Muscle of arm (tissue), 12 donors: ENCODE results near the gene ANKS1A. TPM values are rescaled to one million over a fixed set of nuclear protein-coding genes. Genes with fewer than 3 reads are reported as not detected.

Experiments
- DNase-seq: peaks from one replicate; pipeline ENCODE4 v3.0.0-alpha.2; 2013
- polyA plus RNA-seq, 12 donors: library from polyadenylated mRNA; unstranded; fragments of 120-200 nt; gene quantifications; one replicate each; pipeline ENCODE4 v1.2.1, GENCODE V29; 2013; ENCODE audit not compliant: insufficient read length in 12 of 12

ANKS1A gene
- polyA plus RNA-seq, 12 donors: 30.8 to 59.7 (median 40.6) TPM; not detected in 1

DNA sequence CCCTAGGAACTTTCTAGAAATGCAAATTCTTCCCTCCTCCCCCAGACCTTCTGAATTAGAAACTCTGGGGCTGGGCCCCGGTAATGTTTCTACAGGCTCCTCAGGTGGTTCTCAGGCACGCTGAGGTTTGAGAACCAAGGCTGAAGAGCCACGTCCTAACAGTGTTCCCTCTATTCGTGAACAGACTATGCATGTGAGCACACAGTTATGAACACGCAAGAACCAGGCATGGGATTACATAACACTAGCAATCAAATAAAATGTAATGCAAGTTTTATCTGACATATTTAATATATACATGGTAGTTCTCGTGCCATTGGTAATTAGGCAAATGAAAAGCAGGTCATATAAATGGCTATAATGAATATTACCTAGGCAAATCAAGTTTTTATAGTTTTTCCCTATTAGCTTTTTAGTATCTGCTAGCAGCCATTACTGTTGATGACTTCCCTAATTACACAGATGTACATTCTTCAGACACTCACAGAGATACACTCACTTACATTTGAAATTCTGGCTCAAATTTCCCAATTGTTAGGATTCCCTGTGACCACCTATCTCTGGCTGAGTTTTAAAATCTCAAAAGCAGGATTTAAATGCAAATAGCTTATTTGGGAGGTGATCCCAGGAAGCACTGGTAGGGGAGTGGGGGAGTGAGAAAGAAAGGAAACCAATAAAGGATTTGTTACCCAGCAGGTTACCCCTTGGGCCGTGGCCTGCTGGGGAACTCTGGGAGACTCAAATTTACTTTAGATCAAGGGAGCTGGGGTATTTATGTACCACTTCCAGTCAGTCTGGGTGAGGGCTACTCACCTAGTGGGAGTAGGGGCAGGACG is 148.0 kb downstream of the ANKS1A start:
- no peak for DNase-seq

DNA sequence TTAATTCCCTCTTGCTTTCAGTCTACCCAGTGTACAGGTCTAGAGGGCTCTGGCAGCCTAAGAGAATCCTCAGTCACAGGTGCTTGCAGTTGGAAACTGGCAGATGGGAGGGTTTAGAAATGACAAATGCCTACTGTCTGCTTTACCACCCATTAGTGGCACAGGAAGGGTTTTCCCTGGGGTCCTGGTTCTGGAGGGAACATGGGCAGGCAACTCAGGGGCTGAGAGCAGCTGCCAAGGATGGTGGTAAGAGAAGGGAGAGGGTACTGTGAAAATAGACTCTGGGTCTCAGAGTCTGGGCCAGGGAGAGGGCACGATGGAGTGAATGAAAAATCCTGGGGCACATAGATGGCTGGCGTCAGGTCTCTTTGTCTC is 148.6 kb downstream of the ANKS1A start:
- no peak for DNase-seq

DNA sequence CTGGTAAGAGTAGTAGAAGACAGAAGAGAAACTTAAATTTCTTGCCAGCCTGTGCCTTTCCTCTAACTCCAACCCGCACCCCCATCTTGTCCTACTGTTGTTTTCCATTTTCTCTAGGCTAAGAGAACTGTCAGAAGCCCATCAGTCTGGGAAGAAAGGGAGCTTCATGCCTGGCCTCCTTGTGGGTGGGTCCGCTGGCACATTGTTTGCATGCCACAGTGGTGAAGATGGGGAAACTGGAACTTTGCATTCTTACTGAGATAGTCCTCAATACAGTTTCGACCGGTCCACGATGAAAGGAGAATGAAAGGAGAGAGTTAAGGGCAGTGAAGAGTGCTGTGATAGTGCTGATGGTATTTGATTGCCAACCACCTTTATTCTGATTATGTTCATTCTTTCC is 149.0 kb downstream of the ANKS1A start:
- DNase-seq: no peak

DNA sequence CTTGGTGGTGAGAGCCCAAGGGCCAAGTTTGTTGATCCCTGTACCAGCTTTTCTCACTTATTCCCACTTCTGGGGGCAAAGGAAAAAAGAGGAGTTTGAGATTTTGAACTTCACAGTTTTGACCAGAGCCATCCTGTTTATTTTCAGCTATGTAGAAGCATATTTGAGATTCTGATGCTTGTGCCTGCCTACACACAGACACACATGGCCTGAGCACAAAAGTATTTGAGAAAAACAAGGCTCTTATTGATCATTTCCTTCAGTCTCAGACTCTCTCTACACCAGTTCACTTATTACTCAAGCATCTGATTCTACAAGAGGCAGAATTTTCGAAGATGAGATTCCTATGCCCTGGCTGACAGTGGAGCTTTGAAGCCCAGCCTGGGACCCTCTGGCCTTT is 151.3 kb downstream of the ANKS1A start:
- no peak for DNase-seq

DNA sequence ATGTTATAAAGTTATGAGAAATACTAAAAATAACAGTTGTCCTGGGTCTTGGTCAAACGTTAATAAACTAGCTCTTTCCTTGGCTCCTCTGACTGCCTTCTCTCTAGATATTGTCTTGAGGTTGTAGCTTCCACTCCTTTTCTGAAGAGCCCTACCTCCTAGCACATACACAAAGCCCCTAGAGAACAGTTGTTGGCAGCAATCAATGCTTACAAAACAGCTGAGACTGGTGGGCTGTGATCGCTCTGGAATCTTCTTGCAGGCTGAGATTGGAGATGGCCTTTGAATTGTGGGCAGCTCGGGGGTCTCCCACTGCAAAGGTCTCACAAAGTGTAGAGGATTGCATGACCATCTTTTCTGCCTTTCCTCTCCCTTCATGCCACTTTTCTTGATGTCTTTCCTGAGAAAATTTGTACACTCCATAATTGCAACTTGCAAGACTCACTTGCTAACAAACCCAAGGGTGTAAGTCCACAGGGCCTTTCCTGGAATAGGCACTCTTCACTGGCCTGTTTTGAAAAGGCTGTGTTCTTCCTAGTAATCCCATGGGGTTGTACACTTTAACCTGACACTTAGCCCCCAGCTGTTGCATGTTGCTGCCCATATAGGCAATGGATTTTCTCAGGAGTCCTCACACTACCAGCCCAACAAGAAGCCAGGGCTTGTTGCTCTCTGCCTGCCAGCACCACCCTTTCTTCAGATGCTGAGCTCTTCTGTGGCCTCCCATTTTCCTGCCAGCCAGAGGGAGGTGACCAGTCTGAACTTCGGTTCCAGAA is 152.2 kb downstream of the ANKS1A start:
- DNase-seq: no peak

DNA sequence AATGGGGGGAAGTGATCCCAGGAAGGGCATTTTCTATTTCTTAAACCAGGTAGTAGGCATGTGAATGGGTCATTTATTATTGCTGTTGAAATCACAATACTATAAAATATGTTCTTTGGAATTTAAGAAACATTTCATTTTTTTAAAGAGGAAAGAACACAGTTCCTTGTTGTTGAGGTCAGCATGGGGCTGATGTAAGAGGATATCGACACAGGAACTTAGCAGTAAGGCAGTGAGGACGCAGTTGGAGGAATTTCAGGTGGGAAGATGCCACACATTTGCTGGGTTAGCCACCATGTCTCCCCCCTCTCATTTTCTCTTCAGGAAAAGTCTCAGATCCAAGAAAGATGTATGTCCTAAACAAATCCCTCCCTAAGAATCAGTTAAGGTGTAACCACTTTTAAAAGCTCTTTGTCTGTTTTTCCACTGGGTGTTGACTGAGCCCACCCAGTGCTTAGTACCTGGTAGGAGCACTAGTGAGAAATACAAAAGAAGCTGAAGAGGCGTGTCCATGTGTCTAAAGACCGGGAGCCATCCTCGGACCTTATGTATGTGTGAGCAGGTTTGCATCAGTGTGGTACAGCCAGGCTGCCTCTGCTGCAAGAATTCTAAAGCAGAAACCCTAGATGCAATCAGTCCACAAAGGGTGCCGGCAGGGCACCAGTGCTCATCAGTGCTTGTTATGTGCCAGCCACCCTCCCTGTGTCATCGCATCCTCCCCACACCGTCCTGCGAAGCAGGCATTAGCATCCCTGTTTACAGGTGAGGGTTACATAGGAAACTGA is 153.2 kb downstream of the ANKS1A start:
- no peak for DNase-seq

DNA sequence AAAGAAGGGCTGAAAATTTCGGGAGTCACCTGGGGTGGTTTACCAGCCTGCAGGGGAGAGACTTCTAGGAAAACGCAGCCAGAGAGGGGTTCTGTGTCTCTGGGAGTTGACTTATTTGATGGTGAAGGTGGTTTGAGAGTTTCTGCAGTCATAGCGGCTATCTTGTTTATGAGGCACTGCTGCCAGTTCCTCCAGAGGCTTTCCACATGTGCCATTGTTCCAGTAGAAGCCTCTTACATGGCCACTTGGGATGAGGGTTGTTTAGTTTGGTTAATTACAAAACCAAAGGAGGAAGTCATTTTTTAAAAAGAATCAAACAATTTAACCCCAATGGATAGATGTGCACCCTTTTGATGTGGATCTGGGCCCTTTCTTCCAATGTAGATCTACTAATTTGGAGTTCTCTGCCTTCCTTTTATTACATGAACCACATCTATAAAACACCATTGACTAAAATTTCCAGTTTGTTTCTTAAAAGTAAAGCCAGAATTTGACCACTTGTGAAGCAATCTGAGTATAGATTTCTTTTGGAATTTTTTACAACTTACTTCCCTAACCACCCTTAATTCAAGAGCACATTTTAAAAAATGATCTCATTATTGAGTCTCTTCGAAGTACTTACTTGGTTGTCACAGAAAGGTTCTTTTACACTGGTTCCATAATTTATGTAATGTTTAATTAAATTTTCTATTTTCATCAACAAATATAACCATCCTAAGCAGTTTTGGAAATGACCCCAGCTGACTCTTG is 154.5 kb downstream of the ANKS1A start:
- DNase-seq: no peak

DNA sequence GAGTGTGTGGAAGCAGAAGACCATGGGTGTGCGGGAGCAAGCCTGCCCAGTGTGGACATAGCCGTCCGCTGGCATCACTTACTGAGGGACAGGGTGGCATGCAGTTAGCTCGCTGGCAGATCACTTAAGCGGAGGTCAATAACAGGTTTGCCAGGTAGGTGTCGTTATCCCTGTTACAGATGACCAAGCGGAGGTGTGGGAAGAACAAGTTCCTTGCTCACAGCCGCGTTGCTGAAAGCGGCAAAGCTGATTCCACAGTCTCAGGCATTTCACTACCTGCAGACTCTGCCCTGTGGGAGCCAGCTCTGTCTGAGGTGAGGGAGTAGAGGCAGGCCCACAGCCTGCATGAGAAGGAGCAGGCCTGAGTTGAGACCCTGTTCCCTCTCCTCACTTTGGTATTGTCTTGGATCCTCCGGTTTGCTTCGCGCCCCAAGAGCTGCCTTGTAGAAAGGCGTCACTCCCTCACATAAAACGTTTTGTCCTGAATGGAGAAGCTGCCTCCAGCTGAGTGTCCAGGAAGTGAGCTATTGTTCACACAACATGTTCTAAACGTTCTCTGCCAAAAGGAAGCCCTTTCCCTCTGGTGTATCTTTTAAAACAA is 155.2 kb downstream of the ANKS1A start:
- no peak for DNase-seq

DNA sequence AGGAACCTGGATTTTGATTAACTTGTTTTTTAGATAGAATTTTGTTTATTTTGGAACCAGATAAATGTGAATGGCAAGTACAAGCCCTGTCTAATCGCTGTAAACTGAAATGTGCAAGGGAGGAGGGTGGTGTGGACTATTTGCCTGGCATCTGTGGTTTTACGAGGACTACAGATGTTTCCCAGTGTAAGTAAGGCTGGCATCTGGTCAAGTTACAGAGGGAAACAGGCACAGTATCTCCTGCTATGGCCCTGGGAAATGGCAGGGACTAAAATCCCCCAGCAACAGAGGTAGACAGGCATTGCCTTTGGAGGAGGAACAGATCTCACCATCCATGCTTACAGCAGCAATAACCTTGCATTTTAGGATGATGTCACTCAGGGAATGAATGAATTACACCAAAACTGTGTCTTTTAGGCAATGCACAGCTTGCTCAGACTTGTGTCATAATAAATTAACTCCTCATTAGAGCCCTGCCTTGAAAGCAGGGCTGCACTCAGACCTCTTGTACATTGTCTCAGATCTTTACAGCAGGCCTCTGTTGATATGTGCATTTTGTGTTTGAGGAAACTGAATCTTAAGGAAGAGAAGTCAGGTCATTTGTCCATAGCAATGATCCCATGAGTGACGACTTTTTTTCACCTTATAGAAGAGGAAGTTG is 155.8 kb downstream of the ANKS1A start:
- no peak for DNase-seq

DNA sequence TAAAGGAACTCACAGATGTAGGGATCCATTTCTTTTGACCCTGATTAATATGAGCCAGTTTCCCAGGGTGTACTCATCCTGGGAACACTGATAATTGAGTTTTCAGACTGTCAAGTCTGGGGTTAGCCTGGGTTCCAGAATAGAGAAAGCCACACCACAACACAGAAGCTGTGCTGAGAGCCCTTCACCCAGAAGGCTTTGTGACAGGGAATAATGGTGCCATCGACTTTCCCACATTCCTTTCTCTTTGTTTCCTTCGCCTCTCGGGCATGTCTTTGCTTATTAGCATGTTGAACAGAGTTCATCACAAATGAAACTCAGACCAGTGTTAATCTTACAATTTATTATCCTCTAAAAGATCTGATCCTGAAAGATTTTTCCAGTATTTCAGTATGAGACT is 157.0 kb downstream of the ANKS1A start:
- DNase-seq: no peak

DNA sequence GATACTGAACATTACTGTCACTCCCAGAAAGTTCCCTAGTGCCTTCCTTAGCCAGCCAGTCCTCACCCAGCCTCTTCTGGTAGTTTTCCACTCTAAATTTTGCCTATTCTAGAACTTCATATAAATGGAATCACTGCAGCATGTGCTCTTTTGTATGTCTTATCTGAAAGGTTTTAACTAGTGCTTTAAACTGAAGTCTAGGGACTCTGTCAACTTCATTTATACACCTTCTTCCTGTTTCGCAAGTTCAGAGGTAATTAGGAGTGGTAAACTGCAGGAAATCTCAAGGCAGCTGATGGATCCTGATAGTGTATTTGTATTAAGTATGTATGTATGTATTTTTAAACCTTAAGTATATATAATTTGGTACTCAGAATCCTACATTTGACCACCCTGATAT is 157.8 kb downstream of the ANKS1A start:
- DNase-seq: no peak

DNA sequence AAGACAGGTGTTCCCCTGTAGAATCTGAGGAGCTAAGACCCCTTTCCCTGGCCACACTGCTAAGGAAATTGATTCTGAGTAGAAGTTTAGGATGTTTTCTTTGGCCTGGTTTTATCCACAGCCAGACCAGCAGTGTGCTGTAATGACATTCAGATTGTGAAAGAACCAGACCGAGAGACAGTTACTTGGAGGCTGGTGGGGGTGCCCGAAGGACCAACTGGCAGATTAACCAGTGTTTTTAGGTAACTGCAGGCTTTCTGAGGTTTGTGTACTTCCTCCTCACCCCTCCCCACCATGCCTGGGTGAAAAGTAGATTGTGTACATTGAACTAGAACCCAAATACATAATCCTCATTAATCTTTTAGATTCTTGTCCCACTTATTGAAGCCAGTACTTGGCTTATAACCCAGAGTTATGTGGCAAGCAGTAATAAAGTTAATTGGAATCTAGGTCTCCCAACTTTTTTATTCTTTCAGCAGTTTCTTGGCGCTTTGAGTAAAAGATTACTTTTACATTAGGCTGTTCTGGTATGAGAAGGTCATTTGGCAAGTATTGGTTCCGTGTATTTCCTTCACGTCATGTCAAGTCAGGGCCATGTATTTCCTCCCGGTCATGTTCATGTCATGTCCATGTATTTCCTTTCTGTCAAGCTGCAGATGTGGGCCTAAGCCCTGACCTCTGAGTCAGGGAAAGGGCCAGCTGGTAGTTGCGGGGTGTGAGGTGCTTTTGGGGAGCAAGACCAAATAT is 158.4 kb downstream of the ANKS1A start:
- DNase-seq: no peak

DNA sequence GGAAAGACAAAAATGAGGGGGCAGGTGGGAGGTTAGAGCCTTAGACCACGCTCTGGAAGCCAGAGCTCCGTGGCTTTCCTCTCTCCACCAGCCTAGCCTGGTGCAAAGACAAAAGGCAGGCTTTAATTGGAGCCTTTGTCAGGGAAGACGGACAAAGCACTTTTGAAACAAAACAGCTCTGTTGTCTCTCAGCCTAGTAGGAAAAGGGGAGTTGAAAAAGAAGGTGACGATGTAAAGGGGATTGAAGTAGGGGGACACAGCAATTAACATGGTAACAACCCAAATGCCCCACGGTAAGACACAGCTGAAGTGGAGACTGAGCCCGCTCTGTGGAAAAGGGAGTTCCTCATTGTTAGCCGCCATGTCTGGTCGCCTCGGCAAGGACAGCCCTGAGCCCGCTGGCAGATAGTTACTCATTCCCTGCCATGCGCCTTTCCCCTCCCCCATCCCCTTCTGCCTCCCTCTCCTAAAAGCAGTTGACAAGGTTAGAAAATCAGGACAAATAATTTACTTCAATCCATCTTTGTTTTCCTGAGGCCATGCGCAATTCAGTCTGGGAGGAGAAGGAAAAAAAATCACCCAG is 159.1 kb downstream of the ANKS1A start:
- no peak for DNase-seq

DNA sequence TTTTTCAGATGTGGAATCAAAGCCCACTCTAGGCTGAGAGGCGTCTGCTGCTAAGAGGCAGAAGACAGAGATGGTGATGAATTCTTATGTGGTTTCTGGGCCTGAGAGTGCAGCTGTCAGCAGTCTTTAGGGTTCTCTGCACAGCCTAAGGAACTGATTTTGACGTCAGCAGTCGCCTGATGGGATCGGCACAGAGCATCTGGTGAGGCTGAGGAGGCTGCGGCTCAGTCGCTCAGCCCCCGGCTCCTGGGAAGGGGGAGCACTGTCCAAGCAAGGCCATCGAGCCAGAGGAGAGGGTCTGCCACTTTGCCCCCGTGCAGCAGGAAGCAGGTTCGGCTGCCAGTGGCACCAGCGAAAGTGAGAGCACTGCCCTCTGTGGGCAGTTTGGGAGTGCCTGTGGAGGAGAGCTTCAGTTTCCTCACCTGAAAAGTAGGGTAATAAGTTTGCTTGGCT is 159.6 kb downstream of the ANKS1A start:
- DNase-seq: peak; percentile 67

DNA sequence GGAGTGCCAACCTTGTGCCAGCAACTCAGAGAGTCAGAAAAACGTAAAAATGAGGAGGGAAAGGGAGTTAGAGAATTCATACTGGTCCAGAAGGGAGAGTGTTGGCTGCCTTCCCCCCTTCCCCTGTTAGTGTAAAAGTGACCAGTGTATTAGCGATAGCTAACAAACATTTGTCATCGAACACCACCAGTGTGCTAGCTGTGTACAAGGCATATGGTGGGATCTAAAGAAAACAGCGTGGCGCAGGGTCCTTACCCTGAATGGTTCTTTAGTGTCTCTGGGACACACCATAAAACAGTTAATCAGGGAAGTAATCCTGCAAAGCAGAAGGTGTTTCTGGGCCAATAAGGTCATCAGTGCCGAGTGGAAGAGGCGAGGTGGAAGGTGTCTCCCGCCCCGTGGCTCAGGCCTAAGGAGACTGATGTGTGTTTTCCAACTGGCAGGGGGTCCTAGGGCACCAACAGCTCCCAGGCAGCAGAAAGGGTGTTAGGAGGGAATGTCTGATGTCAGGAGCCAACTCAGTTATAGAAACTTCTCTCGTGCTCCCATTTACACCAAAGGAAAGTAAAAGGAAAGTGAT is 160.2 kb downstream of the ANKS1A start:
- DNase-seq: no peak

DNA sequence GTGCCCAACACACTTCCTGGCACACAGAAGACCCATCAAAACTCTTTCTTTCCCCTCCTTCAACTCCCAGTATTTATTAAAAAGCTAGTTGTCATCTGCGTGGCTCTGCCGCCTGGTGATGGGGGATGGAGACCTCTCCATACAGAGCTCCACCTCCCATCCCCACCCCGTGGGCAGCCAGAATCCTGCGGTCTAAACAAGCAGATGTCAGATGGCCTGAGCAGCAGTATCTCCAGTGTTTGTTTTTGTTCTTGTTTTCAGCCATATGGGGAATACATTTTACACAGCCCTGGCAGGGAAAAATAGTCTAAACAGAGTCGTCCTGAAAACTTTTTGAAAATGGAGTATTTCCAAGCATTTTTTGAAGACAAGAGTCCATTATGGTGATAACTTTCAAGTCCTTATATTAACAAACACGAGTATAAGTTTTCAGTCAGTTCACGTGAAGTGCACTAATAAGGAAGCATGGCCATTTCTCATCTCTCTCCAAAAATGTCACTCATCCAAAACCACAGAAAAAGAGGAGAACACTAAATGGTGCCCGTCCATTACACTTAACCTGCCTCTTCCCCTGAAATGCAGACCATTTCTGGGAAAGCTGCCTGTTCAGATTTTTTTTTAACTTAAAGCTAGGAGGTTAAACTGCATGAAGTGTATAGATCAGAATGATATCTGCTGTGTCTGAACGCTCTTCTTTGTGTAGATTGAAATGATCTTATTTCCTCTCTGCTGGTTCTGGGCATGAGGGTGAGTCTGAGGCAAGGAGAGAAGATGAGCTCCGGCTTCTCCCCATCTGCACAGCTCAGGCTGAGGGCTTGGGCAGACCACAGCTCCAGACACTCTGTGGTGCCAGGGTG is 161.1 kb downstream of the ANKS1A start:
- peak; percentile 76 for DNase-seq

DNA sequence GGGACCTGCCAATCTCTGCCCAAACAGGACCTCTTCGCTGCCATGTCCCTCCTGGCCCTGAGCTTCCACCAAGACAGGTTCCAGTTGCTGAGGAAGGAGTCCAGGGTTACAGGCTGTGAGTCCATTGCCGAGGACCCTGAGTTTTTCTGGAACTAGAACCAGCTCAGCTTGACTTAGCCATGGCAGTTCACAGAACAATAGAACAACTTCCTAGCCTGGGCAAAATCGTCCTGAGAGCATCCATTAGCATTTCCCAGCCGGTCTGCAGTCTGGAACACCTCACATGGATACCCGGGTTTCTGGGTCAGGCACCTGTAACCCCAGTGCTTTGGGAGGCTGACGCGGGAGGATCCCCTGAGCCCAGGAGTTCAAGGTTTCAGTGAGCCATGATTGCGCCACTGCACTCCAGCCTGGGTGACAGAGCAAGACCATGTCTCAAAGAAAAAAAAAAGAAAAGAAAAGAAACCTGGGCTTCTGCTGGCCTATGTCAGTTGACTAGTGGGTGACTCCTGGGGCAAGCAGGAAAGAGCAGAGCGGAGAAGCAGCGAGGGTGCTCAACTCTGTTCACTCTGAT is 161.8 kb downstream of the ANKS1A start:
- no peak for DNase-seq

DNA sequence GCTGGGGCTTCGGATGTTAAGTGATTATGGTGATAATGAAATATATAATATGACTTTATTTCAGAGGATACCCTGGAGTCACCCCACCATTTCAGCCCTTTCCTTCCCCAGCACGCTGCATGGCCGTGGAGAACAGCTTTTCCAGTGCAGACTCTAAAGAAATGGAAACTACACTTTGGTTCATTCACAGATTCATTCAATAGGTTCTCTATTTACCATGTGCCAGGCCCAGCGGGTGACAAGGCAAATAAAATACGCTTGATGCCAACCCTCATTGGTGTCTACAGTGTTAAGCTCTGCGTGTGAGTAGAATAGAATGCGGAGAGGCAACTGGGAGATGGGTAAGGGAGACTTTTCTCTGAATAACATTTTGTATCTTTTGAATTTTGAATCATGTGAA is 162.3 kb downstream of the ANKS1A start:
- no peak for DNase-seq
